Liver (tissue), 9 donors: Measurements from ENCODE around the gene WHRN. TPM values are rescaled to one million over a fixed set of nuclear protein-coding genes. Genes with fewer than 3 reads are reported as not detected.

Experiments
- DNase-seq: peaks from one replicate; pipeline ENCODE4 v3.0.0-alpha.2; 2017; ENCODE audit warnings: low spot score
- H3K27ac ChIP-seq, 2 donors: one replicate each; pipeline ENCODE4 v1.7.0; 2013; ENCODE audit warnings: inconsistent platforms in 2 of 2, low read length in 2 of 2, control low read depth in 1 of 2, low read depth in 1 of 2, mild to moderate bottlenecking in 1 of 2
- H3K27me3 ChIP-seq, 4 donors: one replicate each; pipeline versions ENCODE4 v1.6.1 to v1.7.0; 2013; ENCODE audit warnings: low read length in 3 of 4, inconsistent platforms in 1 of 4, mild to moderate bottlenecking in 1 of 4, moderate library complexity in 1 of 4; ENCODE audit not compliant: control insufficient read depth in 4 of 4, insufficient read depth in 4 of 4
- H3K36me3 ChIP-seq, 4 donors: one replicate each; pipeline versions ENCODE4 v1.6.1 to v1.7.0; 2013; ENCODE audit warnings: low read length in 3 of 4, mild to moderate bottlenecking in 3 of 4, low read depth in 1 of 4, moderate library complexity in 1 of 4; ENCODE audit not compliant: control insufficient read depth in 4 of 4, insufficient read depth in 3 of 4
- H3K4me1 ChIP-seq, 4 donors: one replicate each; pipeline versions ENCODE4 v1.6.1 to v1.7.0; 2013; ENCODE audit warnings: low read length in 3 of 4, mild to moderate bottlenecking in 3 of 4, moderate library complexity in 1 of 4; ENCODE audit not compliant: control insufficient read depth in 4 of 4, insufficient read depth in 4 of 4
- H3K4me3 ChIP-seq, 3 donors: one replicate each; pipeline versions ENCODE4 v1.6.1 to v1.7.0; 2013; ENCODE audit warnings: low read length in 3 of 3, control low read depth in 1 of 3, low read depth in 1 of 3, mild to moderate bottlenecking in 1 of 3
- H3K9ac ChIP-seq, 2 donors: one replicate each; pipeline ENCODE4 v1.7.0; 2013; ENCODE audit warnings: low read length in 2 of 2, mild to moderate bottlenecking in 2 of 2, moderate library complexity in 2 of 2, control low read depth in 1 of 2, low read depth in 1 of 2
- H3K9me3 ChIP-seq, 4 donors: one replicate each; pipeline versions ENCODE4 v1.6.1 to v1.7.0; 2013; ENCODE audit warnings: low read length in 3 of 4; ENCODE audit not compliant: control insufficient read depth in 4 of 4
- EGR1 ChIP-seq, 2 donors: IDR thresholded peaks; 2 replicates each; pipeline ENCODE4 v1.6.1; 2016 to 2018; ENCODE audit warnings: antibody characterized with exemption in 2 of 2, low read depth in 2 of 2
- FOXA2 ChIP-seq: IDR thresholded peaks from 2 replicates; pipeline ENCODE4 v1.6.1; 2016; ENCODE audit warnings: antibody characterized with exemption
- HNF4G ChIP-seq: IDR thresholded peaks from 2 replicates; pipeline ENCODE4 v1.6.1; 2016; ENCODE audit warnings: antibody characterized with exemption
- RAD21 ChIP-seq, 2 donors: IDR thresholded peaks; 2 replicates each; pipeline ENCODE4 v1.6.1; 2016; ENCODE audit warnings: antibody characterized with exemption in 2 of 2, mild to moderate bottlenecking in 2 of 2
- TAF1 ChIP-seq: conservative IDR thresholded peaks from 2 replicates; pipeline ENCODE4 v1.6.1; 2016; ENCODE audit warnings: antibody characterized with exemption, mild to moderate bottlenecking
- YY1 ChIP-seq: IDR thresholded peaks from 2 replicates; pipeline ENCODE4 v1.6.1; 2016; ENCODE audit warnings: antibody characterized with exemption, mild to moderate bottlenecking
- WGBS: extraction: QIAGEN DNeasy Blood & Tissue Kit; methylation state at CpG from one replicate; pipeline ENCODE4 v1.1.7; 2013; 5-methylcytosine and 5-hydroxymethylcytosine counted together
- polyA plus RNA-seq, 2 donors: library from polyadenylated mRNA; stranded (reverse) in 1 of 2; unstranded in 1 of 2; fragments of 200-250 nt in 1 of 2; fragments of >200 nt in 1 of 2; fragmentation: Nextera tagmentation in 1 of 2; extraction: Ambion mirVana in 1 of 2; gene quantifications; one replicate each; pipeline versions ENCODE4 v1.2.1 to v1.2.3, GENCODE V29; 2013 to 2015
- total RNA-seq, 2 donors: library from RNA; depleted of rRNA; stranded (reverse); fragments of >200 nt; gene quantifications; one replicate each; pipeline ENCODE4 v1.2.3, GENCODE V29; 2014
- TF ChIP-seq, protein P1 (sequence below): IDR thresholded peaks from 2 replicates; pipeline ENCODE4 v1.6.1; 2016; ENCODE audit warnings: antibody characterized with exemption, mild to moderate bottlenecking
- TF ChIP-seq, protein P2 (sequence below): IDR thresholded peaks from 2 replicates; pipeline ENCODE4 v1.6.1; 2016; ENCODE audit warnings: antibody characterized with exemption
- TF ChIP-seq, protein P3 (sequence below): fragments of 150-350 bp; IDR thresholded peaks from 2 replicates; pipeline ENCODE4 v1.5.1; 2017; ENCODE audit warnings: improper control_type of control experiment, low read depth, low read length; ENCODE audit not compliant: missing input control
- TF ChIP-seq, protein P4 (sequence below): IDR thresholded peaks from 2 replicates; pipeline ENCODE4 v1.6.1; 2016; ENCODE audit warnings: antibody characterized with exemption
- TF ChIP-seq, protein P5 (sequence below): IDR thresholded peaks from 2 replicates; pipeline ENCODE4 v1.6.1; 2016; ENCODE audit warnings: antibody characterized with exemption
- donor health status: healthy.
- donor health status: healthy.
- donor health status: healthy.
- donor health status: healthy.
- donor health status: healthy.

The WHRN gene
- total and polyA plus RNA-seq, 4 donors = 0.42 to 1.9 (median 0.88) TPM

DNA sequence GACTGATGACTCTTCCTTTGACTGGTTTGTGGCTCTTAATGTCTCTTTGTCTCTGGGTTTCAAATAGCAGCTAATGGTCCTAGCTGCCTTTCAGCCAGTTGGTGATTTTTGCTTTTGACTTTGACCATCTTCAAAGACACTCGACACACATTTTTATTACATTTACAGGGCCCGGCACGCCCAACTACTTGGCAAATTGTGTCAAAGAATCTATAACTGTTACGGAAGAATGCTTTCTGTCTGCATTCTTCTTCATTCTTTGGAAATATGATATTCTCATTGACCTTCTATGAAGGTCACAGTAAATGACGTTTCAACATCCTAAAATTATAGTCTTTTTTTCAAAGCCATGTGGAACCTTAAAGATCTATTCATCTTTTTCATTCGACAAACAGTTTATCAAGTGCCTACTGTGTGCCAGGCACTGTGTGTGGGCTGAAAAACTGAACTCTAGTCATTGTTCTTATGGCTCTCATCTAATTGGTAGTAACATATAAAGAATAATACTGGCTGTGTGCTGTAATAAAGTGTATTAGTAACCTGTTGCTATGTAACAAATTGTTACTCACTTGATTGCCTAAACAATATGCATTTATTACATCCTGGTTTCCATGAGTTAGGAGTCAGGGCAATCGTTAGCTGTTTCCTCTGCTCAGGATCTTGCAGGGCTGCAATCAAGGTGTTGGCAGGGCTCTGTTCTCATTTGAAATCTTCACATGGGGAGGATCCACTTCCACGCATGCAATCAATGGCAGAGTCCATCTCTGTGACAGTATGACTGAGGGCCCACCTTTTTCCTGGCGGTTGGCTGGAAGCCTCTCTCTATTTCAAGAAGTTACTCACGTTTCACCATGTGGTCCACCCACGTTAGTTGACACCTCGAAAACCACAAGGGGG, 7.0 kb upstream of the WHRN start:
- no peak for DNase-seq
- 68% methylated on average over 12 of the region's 12 CpGs for WGBS
- TF ChIP-seq TAF1 = no peak
- TF ChIP-seq, protein P1, sequence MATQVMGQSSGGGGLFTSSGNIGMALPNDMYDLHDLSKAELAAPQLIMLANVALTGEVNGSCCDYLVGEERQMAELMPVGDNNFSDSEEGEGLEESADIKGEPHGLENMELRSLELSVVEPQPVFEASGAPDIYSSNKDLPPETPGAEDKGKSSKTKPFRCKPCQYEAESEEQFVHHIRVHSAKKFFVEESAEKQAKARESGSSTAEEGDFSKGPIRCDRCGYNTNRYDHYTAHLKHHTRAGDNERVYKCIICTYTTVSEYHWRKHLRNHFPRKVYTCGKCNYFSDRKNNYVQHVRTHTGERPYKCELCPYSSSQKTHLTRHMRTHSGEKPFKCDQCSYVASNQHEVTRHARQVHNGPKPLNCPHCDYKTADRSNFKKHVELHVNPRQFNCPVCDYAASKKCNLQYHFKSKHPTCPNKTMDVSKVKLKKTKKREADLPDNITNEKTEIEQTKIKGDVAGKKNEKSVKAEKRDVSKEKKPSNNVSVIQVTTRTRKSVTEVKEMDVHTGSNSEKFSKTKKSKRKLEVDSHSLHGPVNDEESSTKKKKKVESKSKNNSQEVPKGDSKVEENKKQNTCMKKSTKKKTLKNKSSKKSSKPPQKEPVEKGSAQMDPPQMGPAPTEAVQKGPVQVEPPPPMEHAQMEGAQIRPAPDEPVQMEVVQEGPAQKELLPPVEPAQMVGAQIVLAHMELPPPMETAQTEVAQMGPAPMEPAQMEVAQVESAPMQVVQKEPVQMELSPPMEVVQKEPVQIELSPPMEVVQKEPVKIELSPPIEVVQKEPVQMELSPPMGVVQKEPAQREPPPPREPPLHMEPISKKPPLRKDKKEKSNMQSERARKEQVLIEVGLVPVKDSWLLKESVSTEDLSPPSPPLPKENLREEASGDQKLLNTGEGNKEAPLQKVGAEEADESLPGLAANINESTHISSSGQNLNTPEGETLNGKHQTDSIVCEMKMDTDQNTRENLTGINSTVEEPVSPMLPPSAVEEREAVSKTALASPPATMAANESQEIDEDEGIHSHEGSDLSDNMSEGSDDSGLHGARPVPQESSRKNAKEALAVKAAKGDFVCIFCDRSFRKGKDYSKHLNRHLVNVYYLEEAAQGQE = no peak
- TF ChIP-seq FOXA2 = no peak
- no peaks in the 10 kb centered on the region for H3K4me1 ChIP-seq
- H3K9me3 ChIP-seq = no peaks in the 10 kb centered on the region
- H3K27ac ChIP-seq = no peak overlapping the region
- H3K4me3 ChIP-seq = no peak overlapping the region
- H3K27me3 ChIP-seq = no peaks in the 10 kb centered on the region
- no peaks in the 10 kb centered on the region for H3K36me3 ChIP-seq
- H3K9ac ChIP-seq = no peak overlapping the region

DNA sequence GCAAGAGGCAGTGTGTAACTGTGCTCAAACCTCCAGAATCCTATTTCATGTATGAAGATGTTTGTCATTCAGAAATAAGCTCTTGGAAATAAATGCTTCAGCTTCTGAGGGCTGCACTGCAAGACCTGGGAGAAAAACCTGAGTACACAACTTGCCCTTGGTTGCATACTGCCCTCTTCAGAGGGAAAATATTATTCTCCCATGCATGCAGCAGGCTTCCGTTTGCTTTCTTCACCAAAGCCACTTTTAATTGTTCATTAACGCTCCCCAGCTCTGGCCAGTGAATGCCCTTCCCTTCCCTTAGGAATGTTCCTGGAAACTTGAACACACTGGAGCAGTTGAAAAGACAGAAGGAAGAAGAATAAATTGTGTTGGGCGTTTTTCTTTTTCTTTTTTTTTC, 2.5 kb upstream of the WHRN start:
- 9% methylated on average over 3 of the region's 3 CpGs for WGBS
- H3K4me1 ChIP-seq = peaks cover 3 to 12% (median 5%) of the 10 kb centered on the region in 4 donors
- no peak overlapping the region for H3K4me3 ChIP-seq
- no peak for TF ChIP-seq YY1
- peak; percentile 66 to 69 for TF ChIP-seq RAD21 (IDR thresholded peaks at IDR 0.05)
- TF ChIP-seq HNF4G = no peak
- TF ChIP-seq, protein P2, sequence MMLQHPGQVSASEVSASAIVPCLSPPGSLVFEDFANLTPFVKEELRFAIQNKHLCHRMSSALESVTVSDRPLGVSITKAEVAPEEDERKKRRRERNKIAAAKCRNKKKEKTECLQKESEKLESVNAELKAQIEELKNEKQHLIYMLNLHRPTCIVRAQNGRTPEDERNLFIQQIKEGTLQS = no peak
- TF ChIP-seq TAF1 = no peak
- TF ChIP-seq, protein P3, sequence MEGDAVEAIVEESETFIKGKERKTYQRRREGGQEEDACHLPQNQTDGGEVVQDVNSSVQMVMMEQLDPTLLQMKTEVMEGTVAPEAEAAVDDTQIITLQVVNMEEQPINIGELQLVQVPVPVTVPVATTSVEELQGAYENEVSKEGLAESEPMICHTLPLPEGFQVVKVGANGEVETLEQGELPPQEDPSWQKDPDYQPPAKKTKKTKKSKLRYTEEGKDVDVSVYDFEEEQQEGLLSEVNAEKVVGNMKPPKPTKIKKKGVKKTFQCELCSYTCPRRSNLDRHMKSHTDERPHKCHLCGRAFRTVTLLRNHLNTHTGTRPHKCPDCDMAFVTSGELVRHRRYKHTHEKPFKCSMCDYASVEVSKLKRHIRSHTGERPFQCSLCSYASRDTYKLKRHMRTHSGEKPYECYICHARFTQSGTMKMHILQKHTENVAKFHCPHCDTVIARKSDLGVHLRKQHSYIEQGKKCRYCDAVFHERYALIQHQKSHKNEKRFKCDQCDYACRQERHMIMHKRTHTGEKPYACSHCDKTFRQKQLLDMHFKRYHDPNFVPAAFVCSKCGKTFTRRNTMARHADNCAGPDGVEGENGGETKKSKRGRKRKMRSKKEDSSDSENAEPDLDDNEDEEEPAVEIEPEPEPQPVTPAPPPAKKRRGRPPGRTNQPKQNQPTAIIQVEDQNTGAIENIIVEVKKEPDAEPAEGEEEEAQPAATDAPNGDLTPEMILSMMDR = peak; percentile 31
- TF ChIP-seq EGR1 (IDR thresholded peaks at IDR 0.05; ENCODE audit: low read depth in 2 of 2) = no peak
- TF ChIP-seq, protein P4, sequence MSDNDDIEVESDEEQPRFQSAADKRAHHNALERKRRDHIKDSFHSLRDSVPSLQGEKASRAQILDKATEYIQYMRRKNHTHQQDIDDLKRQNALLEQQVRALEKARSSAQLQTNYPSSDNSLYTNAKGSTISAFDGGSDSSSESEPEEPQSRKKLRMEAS = no peak
- TF ChIP-seq, protein P5, sequence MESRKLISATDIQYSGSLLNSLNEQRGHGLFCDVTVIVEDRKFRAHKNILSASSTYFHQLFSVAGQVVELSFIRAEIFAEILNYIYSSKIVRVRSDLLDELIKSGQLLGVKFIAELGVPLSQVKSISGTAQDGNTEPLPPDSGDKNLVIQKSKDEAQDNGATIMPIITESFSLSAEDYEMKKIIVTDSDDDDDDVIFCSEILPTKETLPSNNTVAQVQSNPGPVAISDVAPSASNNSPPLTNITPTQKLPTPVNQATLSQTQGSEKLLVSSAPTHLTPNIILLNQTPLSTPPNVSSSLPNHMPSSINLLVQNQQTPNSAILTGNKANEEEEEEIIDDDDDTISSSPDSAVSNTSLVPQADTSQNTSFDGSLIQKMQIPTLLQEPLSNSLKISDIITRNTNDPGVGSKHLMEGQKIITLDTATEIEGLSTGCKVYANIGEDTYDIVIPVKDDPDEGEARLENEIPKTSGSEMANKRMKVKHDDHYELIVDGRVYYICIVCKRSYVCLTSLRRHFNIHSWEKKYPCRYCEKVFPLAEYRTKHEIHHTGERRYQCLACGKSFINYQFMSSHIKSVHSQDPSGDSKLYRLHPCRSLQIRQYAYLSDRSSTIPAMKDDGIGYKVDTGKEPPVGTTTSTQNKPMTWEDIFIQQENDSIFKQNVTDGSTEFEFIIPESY = no peak
- DNase-seq = no peak
- no peaks in the 10 kb centered on the region for H3K36me3 ChIP-seq
- no peaks in the 10 kb centered on the region for H3K9me3 ChIP-seq
- H3K27ac ChIP-seq = no peak overlapping the region
- H3K9ac ChIP-seq = no peak overlapping the region
- H3K27me3 ChIP-seq = no peaks in the 10 kb centered on the region
